Thyroid gland (tissue), 4 donors: ENCODE measurements around the gene TMEM217. TPM values are rescaled to one million over a fixed set of nuclear protein-coding genes. Genes with fewer than 3 reads are reported as not detected.

Experiments
- DNase-seq, 2 donors: peaks; one replicate each; pipeline ENCODE4 v3.0.0-alpha.2; 2019
- H3K27ac ChIP-seq, 3 donors: fragments of 200-600 bp; sonication (generic); 1 replicate in 2 of 3; 2 replicates in 1 of 3; pipeline ENCODE4 v1.5.1; 2016 to 2019; ENCODE audit warnings: mild to moderate bottlenecking in 1 of 3, moderate library complexity in 1 of 3
- H3K27me3 ChIP-seq: fragments of 200-600 bp; sonication (generic); one replicate; pipeline ENCODE4 v1.5.1; 2019
- H3K36me3 ChIP-seq, 2 donors: fragments of 200-600 bp; sonication (generic); one replicate each; pipeline ENCODE4 v1.5.1; 2016 to 2019
- H3K4me1 ChIP-seq, 2 donors: fragments of 200-600 bp; sonication (generic); one replicate each; pipeline ENCODE4 v1.5.1; 2017 to 2019
- H3K4me3 ChIP-seq, 3 donors: fragments of 200-600 bp; sonication (generic); replicated peaks in 1 of 3; 1 replicate in 2 of 3; 2 replicates in 1 of 3; pipeline ENCODE4 v1.5.1; 2016; ENCODE audit warnings: mild to moderate bottlenecking in 1 of 3
- H3K9me3 ChIP-seq: fragments of 200-600 bp; sonication (generic); one replicate; pipeline ENCODE4 v1.5.1; 2017
- POLR2A ChIP-seq, 2 donors: fragments of 450-650 bp; IDR thresholded peaks; one replicate each; pipeline ENCODE4 v1.6.1; 2017; ENCODE audit warnings: antibody characterized with exemption in 2 of 2, mild to moderate bottlenecking in 2 of 2, moderate library complexity in 1 of 2
- WGBS, 2 donors: methylation state at CpG; one replicate each; pipeline ENCODE4 v1.1.5; 2017; 5-methylcytosine and 5-hydroxymethylcytosine counted together
- intact Hi-C: fragments of 100-400 bp; cut with DNase I; formaldehyde crosslinking; loops from one replicate; pipeline ENCODE4 v1.15.1; 2023
- small RNA-seq: library from RNA; depleted of rRNA; stranded (forward); fragments of <200 nt; gene quantifications from one replicate; pipeline ENCODE3, GENCODE V24; 2016
- total RNA-seq, 4 donors: library from RNA; depleted of rRNA; stranded (reverse); fragments of >200 nt; gene quantifications; one replicate each; pipeline ENCODE4 v1.2.3, GENCODE V29; 2016
- TF ChIP-seq, protein P1 (sequence below), 6 experiments: fragments of 200-600 bp in 3 of 6; fragments of 450-650 bp in 3 of 6; sonication (generic) in 3 of 6; IDR thresholded peaks; one replicate each; pipeline ENCODE4 v1.5.1; 2016 to 2019; ENCODE audit warnings: antibody characterized with exemption in 6 of 6, mild to moderate bottlenecking in 2 of 6, inconsistent platforms in 1 of 6, moderate library complexity in 1 of 6

Gene TMEM217
- total RNA-seq, 4 donors from 2014 or later = 0.22 to 3.8 (median 1.0) TPM; not detected in 1

DNA sequence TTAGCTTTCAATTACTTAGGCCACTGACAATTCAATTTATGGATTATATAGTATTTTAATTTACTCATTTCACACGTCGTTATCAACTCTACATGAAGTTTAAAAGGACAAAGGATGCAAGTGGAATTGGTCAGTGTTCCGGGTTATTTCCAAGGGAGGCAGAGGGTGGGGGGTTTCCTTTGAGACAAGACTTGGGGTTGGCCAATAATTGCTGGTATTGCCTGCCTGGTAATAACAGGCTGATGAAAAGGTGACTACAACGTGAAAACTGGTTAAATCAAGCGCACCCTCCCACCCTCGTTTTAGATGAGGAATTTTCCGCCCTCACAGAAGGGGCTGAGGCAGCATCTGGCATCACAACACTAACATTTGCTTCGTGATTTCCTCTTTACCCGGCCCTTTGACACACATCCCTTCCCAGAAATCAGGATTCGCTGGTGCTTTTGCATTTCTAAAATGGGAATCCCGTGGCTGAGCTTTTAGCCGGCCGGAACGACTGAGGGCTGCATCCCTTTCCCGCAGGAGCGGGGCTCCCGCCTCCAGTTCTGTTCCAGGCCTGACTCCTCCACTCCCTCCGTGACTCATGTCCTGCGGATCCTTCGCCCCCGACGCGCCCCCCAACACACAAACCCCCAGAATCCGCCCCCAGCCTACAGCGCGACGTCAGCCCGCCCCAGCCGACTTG is 89.0 kb downstream of the TMEM217 start:
- peaks cover 11 to 14% of the 10 kb centered on the region in 2 donors for H3K36me3 ChIP-seq
- no peaks in the 10 kb centered on the region for H3K9me3 ChIP-seq
- peak overlapping the region; percentile 80 to 88 (median 88) for H3K27ac ChIP-seq
- peak overlapping the region in 2 of 3 donors; percentile 45 to 56 for H3K4me3 ChIP-seq
- peak in 1 of 2 donors; percentile 48 for DNase-seq
- peaks cover 13 to 33% of the 10 kb centered on the region in 2 donors for H3K4me1 ChIP-seq
- no peak for TF ChIP-seq POLR2A (IDR thresholded peaks at IDR 0.05)
- TF ChIP-seq, protein P1, sequence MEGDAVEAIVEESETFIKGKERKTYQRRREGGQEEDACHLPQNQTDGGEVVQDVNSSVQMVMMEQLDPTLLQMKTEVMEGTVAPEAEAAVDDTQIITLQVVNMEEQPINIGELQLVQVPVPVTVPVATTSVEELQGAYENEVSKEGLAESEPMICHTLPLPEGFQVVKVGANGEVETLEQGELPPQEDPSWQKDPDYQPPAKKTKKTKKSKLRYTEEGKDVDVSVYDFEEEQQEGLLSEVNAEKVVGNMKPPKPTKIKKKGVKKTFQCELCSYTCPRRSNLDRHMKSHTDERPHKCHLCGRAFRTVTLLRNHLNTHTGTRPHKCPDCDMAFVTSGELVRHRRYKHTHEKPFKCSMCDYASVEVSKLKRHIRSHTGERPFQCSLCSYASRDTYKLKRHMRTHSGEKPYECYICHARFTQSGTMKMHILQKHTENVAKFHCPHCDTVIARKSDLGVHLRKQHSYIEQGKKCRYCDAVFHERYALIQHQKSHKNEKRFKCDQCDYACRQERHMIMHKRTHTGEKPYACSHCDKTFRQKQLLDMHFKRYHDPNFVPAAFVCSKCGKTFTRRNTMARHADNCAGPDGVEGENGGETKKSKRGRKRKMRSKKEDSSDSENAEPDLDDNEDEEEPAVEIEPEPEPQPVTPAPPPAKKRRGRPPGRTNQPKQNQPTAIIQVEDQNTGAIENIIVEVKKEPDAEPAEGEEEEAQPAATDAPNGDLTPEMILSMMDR (IDR thresholded peaks at IDR 0.05) = no peak
- H3K27me3 ChIP-seq = no peaks in the 10 kb centered on the region
- intact Hi-C loops = loop anchor here (10.0 kb wide), 1 partner anchor 64 kb away; no protein-coding TSS in a partner anchor
- 16 to 20% methylated on average over 22 to 25 of the region's 29 CpGs for WGBS, 2 donors

DNA sequence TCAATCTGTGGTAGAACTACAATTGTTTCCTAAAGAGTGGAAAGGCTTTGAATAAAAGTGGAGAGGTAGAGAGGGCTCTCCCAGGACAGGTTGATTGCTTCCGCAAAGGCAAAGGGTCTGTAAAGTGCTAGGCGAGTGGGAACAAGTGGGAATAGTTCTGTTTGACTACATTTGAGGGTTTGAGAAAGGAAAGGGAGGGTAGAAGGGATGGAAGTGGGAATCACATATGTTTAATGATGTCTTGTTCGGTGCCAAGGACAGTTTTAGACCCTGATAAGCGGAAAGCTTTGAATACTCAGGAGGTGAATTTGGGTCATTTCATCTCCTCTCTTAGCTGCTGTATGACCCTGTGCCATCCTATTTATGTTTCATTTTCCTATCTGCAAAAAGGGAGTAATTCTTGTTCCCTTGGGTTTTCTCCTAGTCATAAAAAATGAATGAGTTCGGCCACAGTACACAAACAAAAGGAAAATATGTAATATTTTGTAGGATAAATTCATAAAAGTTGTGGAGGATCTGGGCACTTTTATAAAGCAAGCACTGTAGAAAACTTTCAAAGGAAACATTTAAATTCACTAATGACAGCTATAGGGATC is 89.7 kb downstream of the TMEM217 start:
- no peak for TF ChIP-seq POLR2A (IDR thresholded peaks at IDR 0.05)
- TF ChIP-seq, protein P1 (IDR thresholded peaks at IDR 0.05) = no peak
- Histone ChIP-seq H3K9me3 (no peaks in the 10 kb centered on the region), H3K4me1 (peaks cover 13 to 26% of the 10 kb centered on the region in 2 donors), H3K36me3 (peaks cover 4 to 7% of the 10 kb centered on the region in 2 donors), H3K27me3 (no peaks in the 10 kb centered on the region), H3K4me3 (no peak overlapping the region), H3K27ac (peak overlapping the region; percentile 80 to 88 (median 88))
- 88% methylated on average over 5 of the region's 5 CpGs for WGBS, 2 donors
- no peak for DNase-seq
- intact Hi-C loops = loop anchor here (10.0 kb wide), 1 partner anchor 63 kb away; no protein-coding TSS in a partner anchor

DNA sequence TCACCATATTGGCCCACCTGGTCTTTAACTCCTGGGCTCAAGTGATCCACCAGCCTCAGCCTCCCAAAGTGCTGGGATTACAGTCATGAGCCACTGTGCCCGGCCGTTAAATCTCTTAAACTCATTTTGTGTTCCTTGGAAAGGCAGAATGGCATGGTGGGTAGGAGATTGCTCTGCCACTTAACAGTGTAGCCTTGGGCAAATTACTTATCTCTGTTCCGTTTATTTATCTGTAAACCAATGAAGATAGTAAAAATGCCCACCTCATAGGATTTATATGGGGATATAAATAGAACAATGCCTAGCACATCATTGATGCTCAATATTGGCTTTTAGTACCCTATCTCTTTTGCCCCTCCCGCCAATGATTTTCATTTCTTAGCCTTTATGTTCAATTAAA is 95.2 kb downstream of the TMEM217 start:
- H3K4me1 ChIP-seq = peaks cover 0 to 8% of the 10 kb centered on the region in 2 donors
- no peaks in the 10 kb centered on the region for H3K36me3 ChIP-seq
- WGBS, 2 donors = 91 to 93% methylated on average over 4 of the region's 4 CpGs
- H3K4me3 ChIP-seq = no peak overlapping the region
- no peak for DNase-seq
- H3K9me3 ChIP-seq = no peaks in the 10 kb centered on the region
- no peak overlapping the region for H3K27ac ChIP-seq
- intact Hi-C loops = loop anchor here (10.0 kb wide), 1 partner anchor 58 kb away; no protein-coding TSS in a partner anchor
- no peaks in the 10 kb centered on the region for H3K27me3 ChIP-seq
- TF ChIP-seq POLR2A (IDR thresholded peaks at IDR 0.05) = no peak
- TF ChIP-seq, protein P1 (IDR thresholded peaks at IDR 0.05) = no peak

Small RNA genes within 50 kb of the gene (small RNA-seq; reads per million reads assigned to genes)
- not detected for gene AL096712.1

Other genes starting within 250 kb of the TMEM217 start
- gene PIM1, start 88.0 kb downstream of the TMEM217 start, total RNA-seq = 10 to 100 TPM; 13.1 to 54.5 (median 22.2) TPM
- gene TBC1D22B, start 372 bp downstream of the TMEM217 start, total RNA-seq = 10 to 100 TPM; 11.5 to 15.7 (median 14.2) TPM
- 10 to 100 TPM in 3 of 4 donors, 1 to 10 TPM in 1; 8.0 to 18.4 (median 16.0) TPM for gene RNF8, start 95.8 kb upstream of the TMEM217 start, total RNA-seq
- 10 to 100 TPM; 29.3 to 41.5 (median 33.1) TPM for gene CMTR1, start 175.1 kb upstream of the TMEM217 start, total RNA-seq
- 10 to 100 TPM in 3 of 4 donors, not detected in 1; 24.7 to 40.3 (median 26.6) TPM for gene CCDC167, start 241.7 kb upstream of the TMEM217 start, total RNA-seq